LHCN-M2 (cell line): Measurements from ENCODE around the gene APOL6. TPM values are rescaled to one million over a fixed set of nuclear protein-coding genes. Genes with fewer than 3 reads are reported as not detected.
"Not testable (repeated sequence)": the region's sequence is repeated elsewhere in the genome, so short reads cannot be mapped to it uniquely, and the experiment has no call there.

Experiments
- DNase-seq: peaks from one replicate; pipeline ENCODE4 v3.0.0-alpha.2; 2012; ENCODE audit warnings: low read depth
- total RNA-seq: library from RNA; depleted of rRNA; stranded (reverse); fragments of >200 nt; gene quantifications from 2 replicates; pipeline ENCODE4 v1.2.3, GENCODE V29; 2014

The APOL6 gene
- total RNA-seq, 1 experiment from 2014 or later = 7.7 TPM

DNA sequence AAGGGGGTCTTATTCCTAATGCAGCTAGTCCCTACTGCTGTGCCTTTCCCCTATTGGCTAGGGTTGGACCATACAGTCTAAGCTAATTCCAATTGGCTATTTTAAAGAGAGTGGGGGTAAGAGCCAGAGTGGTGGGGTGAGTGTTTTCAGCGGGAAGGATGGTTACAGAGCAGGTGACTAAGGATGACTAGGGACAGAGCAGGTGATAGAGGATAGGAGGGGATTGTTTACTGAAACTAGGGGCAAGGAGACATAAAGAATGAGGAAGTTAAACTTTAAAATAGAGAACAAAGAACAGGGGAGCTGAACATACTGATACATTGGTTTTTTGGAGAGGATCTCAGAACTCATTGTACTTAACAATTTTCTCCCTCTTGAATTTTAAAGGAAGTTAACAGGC lies 27.8 kb downstream of the APOL6 start:
- not testable (repeated sequence) for DNase-seq

DNA sequence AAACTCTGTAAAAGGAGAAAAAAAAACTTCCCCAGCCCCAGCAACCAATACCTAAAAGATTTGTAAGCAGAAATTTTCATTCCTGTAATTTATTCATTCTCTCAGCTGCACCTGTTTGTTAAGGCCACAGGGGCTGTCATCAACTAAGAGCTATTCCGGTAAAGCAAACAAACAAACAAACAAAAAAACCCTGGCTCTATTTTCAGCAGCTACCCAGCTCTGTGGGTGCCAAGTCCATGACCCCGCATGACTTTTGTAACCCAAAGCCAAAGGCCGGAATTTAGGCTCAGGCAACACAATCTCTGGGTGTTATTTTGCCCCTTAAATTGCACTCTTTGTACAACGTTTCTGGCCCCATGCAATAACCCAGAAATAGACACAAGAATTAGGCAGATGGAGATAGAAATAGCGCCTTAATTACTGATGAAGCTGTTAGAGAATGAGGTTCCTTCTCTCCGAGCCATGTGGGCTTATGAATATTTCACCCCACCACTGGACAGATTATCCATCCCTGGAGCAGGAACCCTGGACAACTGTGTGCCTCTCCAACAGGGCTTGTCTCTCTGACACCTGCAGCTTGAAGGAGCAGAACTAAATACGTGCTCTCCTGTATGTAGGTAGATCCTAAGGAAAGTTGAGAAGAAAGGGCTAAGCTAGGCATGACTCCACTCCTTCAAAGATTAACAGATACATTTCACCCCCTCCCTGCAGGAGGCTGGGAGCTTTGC lies 29.4 kb downstream of the APOL6 start:
- DNase-seq = peak; percentile 22

DNA sequence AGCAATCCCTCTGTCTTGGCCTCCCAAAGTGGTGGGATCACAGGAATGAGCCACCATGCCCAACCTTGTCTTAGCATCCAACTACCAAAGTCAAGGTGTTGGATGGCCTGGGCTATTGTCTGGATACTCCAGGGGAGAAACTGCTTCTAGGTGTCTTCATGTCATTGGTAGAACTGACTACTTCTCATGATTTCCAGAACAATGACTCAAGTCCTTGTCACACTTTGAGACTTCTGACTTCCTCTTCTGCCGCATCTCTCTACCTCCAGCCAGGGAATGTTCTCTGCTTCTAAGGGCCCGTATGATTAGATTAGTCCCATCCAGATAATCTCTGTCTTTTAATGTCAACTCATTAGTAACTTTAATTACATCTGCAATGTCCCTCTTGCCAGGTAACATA lies 30.6 kb downstream of the APOL6 start:
- DNase-seq = no peak

DNA sequence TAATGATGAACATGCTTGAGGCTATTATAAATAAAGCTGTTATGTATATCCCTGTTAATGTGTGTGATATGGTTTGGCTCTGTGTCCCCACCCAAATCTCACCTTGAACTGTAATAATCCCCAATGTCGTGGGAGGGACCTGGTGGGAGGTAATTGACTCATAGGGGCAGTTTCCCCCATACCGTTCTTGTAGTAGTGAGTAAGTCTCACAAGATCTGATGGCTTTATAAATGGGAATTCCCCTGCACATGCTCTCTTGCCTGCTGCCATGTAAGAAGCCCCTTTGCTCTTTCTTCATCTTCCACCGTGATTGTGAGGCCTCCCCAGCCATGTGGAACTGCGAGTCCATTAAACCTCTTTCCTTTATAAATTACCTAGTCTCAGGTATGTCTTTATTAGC lies 31.2 kb downstream of the APOL6 start:
- DNase-seq = not testable (repeated sequence)

DNA sequence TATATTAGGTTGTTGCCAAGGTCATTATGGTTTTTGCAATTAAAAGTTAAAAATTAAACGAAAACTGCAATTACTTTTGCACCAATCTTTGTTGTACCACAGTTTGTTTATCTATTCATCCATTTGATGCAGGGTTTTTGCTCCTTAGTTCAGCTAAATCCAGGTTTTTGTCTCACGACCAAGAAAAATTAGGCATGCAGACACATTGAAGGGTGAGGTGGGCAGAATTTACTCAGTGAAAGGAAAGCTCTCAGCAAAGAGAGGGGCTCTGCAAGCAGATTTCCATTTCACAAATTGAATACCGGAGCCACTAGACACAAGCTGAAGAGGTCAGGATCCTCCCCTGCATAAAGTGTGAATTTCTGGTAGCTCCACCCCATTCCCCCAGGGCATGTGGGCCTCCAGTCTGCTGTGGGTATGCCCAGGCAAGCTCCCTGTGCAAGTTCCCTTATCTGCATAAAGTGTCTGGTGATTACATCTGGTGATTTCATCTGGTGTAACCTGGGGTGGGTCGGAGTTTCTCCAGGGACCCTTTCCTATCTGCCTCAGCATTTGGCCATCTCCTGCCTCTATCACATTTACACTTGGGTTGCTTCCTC lies 33.3 kb downstream of the APOL6 start:
- DNase-seq = no peak

DNA sequence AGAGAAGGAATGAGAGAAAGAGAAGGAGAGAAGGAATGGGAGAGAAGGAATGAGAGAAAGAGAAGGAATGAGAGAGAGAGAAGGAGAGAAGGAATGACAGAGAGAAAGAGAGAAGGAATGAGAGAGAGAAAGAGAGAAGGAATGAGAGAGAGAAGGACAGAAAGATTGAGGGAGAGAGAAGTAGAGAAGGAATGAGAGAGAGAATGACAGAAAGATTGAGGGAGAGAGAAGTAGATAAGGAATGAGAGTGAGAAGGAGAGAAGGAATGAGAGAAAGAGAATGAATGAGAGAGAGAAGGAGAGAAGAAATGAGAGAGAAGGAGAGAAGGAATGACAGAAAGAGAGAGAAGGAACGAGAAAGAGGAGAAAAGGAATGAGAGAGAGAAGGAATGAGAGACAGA lies 35.3 kb downstream of the APOL6 start:
- no peak for DNase-seq

DNA sequence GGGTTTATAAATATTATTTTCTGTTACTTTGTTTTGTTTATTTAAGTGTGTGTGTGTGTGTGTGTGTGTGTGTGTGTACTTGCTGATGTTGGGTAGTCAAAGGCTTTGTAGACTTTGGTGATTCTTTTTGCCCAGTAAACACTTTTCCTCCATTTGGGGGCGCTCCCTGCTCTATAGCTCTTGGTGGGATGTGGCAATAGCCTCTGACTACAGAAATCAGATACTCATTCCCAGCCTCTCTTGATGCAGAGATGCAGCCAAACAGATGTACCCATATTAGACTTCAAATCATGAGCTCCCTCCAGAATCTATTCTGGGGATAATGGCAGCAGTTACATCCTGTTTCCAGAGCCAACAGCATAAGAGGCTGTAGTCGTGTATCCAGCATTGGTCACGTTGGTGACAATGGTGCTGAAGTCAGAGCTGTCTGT lies 36.0 kb downstream of the APOL6 start:
- DNase-seq = peak; percentile 52

DNA sequence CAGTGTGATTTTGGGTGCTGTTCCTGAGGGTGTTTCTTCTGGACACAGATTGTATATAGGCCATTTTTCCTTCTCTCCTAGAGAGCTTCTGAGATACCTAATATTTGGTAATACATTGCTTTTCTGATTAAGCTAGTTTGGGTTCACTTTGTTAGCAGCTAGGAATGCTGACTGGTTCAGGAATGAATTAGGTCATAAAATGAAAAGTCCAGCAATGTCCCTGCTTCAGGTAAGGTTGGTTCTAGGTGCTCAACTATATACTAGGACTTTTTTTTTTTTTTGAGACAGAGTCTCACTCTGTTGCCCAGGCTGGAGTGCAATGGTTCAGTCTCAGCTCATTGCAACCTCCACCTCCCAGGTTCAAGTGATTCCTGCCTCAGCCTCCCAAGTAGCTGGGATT lies 36.5 kb downstream of the APOL6 start:
- DNase-seq = no peak

DNA sequence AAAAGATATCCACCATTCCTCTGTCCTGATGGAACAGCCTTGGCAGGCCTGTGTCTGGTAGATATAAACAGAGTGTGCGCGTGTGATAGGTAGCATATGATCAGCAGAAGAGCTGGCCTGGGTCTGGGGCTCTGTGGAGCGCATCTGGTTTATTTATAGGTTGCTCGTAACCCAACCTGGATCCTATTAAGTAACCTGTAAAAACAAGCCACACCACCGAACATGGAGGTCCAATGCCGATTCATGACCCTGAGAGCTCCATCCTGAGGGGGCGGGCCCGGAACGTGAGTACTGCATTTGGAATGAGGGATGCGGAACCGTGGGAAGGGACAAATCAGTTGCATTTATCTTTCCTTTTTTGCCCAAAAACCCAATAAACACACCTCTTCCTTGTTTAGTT lies 37.5 kb downstream of the APOL6 start:
- no peak for DNase-seq

DNA sequence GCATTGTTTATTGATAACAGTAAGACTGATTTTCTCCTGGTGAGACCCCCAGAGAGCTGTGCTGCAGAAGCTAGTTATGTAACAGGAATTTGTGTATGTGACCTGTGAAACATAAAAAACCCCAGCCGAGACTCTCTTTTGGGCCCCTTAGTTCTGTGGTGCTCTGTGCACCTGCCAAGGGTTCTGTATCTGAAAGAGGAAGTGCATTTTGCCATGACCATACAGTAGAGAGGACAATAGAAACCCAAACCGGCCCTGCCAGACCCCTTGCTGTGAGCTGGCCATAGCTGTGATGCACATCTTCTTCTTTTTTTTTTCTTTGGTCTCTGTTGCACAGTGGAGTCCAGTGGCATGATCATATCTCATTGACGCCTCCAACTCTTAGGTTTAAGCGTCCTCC lies 38.1 kb downstream of the APOL6 start:
- no peak for DNase-seq

DNA sequence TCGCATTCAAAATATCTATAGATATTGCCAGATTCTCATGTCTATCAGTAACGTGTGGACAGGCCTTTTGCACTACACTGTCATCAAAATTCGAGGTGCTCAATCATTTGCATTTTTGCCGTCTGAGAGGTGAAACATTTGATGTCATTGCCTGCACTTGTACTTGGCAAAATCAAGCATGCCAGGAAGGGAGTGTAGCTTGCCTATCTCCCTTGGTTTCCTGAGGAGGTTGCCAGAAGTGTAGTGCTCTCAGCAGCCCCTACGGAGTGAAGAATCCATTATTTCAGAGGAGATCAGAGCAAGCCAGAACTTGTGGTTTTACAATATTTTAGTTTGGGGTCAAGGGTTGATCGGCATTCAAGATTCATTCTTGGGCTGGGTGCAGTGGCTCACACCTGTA lies 39.2 kb downstream of the APOL6 start:
- no peak for DNase-seq

DNA sequence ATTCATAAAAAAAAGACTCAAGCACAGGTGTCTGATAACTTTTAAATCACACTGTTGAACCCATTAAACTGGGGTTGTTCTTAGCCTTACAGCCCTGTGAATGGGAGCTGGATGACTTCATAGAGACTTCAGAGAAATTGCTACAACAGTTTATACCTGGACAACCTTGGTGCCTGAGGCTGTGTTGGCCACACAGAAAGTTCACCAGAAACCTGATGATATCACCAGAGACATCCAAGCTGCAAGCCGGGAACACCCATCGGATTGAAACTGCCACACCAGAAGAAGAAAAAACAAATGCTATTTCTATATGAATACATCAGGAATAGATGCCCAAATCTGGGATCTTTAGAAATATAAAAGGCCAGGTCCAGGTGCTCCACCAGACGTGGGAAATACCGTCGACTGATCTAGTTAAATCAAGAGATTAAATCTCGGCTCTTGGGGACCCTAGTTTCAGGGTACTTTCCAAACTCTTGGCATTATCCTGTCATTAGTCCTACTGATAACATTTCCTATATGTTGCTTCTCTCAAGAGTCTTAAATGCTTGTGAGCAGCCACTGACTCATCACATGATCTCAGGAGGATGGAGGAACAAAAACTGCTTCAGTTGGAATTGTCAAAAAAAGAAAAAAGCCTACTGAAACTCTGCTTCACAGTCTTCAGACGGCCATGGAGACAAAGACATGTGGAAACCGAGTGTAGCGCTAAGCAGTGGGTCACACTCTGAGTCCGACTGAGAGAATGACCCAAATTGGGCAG lies 40.8 kb downstream of the APOL6 start:
- DNase-seq = no peak

DNA sequence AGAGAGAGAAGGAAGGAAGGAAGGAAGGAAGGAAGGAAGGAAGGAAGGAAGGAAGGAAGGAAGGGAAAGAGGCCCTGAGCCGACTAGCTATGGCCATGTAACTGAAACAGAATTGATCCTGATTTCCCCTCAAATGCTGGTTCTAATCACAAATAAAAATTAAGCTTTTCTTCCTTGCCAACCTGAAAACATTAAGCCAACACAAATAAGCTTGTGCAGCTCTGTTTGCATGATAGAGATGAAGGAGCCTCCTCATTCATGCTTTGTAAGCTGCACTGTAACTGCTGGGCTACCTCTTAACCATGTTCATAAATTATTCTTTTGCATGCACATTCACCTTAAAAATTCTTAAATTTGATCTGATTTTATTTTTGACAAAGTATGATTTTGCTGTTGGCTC lies 41.8 kb downstream of the APOL6 start:
- DNase-seq = no peak

DNA sequence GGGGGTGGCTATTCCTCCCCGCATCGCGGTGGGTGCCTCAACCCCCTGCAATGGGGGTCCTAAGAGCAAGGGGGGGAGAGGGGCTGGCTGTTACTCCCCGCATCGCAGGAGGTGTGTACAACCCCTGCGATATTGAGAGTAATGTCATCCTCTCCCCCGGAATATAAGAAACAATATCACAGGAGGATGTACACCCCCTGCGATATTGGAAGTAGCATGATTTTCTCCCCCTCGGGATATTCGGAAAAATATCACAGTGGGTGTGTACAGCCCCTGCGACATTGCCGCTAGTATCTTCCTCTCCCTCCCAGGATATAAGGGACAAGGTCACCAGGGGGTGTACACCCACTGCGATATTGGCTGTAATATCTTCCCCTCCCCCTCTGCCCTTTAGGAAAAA lies 47.0 kb downstream of the APOL6 start:
- DNase-seq = no peak

DNA sequence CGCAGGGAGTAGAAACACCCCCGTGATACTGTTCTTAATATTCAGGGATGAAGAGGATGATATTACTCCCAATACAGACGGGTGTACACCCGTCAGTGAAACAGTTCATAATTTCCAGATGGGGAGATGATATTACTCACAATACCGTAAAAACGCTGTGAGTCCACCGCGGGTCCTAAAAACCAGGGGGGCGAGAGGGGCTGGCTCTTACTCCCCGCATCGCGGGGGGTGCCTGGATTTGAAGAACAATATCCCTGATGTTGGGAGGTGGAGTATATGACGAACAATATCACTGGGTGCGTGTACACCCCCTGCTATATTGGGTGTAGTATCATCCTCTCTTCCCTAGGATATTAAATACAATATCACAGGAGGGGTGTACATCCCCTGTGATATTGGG lies 48.9 kb downstream of the APOL6 start:
- DNase-seq = no peak

DNA sequence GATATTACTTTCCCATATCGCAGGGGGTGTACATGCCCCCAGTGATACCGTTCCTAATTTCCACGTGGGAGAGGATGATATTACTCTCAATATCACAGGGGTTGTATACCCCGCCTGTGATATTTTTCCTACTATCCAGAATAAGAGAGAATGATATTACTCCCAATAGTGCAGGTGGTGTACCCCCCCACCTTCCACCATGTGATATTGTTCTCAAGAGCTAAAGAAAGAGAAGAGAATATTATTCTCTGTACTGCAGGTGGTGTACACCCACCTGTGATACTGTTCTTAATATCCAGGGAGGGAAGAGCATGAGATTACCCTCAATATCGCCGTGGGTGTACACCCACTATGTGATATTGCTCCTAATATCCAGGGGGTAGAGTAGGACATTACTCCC lies 51.6 kb downstream of the APOL6 start:
- DNase-seq = not testable (repeated sequence)

DNA sequence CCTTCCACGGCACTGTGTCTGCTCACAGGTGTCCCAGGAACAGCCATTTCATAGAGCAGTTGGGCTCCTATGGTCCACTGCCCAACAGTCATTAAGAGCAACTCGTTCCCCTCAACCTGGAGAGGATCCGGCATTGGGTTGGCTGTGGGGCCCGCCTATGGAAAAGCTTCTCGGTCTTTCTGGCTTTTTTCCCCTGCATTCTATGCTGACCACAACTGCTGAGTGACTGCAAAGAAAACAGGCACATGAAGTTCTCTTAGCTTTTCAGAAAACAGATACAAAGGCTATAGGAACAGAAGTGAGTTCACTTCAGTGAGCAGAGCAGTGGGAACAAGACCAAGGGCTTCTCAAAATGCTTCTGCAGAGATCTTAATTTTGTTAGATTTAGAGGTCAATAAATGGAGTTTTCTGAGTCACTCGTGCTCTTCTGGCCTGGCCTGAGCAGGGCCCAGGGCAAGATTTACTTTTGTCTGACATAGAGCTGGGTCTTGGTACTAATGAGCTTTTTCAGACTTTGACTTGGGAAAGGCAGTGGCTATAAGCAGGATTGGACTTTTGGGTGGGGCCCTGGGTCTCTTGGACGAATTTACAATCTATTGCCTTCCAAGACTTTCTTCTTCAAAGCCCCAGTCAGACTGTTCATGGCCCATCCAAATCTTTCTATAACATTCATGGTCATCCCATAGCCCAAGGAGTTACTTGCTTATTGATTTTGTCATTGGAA lies 55.8 kb downstream of the APOL6 start:
- no peak for DNase-seq

DNA sequence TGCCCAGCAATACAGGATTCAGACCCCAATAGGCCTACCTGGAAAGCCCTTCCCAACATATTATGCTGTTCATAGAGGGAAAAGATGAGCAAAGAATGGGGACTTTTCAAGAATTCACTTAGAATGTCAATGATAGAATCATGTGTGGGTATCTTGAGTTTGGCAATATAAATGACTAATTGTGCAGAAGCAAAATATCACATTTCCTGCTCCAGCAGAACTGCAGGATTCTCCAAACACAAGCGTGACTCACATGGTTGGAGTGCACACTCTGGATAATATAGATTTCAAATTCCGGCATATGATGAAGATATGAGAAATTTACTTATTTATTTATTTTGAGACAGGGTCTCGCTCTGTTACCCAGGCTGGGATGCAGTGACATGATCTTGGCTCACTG lies 56.9 kb downstream of the APOL6 start:
- DNase-seq = peak; percentile 78

DNA sequence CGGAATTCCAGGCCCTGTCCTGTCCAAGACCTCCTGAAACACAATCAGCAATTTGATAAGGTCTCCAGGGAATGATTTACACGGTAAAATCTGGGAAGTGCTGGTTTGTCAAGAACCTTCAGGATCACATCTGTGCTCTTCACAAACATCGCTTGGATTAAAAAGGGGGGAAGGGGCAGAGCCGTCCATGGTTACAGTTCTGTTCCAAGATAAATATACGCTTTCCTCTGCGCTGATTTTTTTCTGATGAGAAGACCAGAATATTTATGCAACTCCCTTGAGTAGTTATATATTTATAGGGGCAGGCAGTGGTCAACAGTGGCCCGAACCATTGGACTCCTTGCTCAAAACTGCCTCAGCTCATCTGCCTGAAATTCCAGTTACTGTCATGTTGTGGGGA lies 60.2 kb downstream of the APOL6 start:
- DNase-seq = no peak

DNA sequence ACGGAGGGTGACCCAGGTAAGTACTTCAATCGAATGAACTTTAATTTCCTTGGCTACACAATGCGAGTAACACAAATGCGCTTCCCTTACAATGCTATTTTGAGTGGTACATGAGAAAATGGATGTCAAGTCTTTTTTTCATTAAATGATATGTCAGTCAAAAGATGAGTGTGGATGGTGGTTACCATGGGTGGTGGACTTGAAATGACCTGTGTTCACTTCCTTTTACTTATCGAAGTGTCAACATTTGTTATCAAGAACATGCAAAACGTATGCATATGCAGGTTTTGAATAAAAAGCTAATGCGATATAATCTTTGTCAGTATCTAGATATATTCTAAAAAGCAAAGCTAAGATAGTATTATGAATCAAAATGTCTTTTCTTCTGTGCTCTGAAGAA lies 60.7 kb downstream of the APOL6 start:
- no peak for DNase-seq

DNA sequence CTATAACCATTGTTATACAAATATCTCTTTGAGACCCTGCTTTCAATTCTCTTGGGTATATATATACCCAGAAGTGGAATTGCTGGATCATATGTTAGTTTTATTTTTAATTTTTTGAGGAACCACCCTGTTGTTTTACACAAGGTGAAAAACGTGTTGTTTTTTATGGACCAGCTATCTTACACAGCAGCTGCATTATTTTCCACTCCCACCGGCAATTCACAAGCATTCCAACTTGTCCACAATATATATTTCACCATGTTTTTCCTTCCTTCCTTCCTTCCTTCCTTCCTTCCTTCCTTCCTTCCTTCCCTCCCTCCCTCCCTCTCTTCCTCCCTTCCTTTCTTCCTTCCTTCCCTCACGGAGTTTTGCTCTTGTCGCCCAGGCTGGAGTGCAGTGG lies 63.1 kb downstream of the APOL6 start:
- no peak for DNase-seq

DNA sequence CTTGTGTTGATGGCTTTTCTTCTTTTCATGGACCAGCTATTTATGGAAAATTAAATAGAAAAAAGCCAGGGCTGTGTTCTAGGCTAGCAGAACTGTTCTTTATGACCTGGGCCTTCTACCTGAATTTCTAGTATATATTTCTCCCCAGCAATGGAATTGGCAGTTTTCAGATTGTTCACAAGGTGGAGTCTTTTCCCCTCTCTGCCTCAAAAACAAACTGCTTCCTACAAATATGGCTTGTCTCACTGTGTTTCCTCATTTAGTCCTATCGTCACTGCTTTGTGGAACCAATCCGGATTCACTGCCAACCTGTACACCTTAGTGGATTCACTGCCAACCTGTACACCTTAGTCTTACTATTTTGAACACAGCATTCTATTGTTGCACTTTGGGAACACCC lies 64.4 kb downstream of the APOL6 start:
- no peak for DNase-seq
